Activated naive CD4-positive, alpha-beta T cell treated with anti-CD3 and anti-CD28 coated beads, Interleukin-2, amount 10 ng/mL, durations not matched to agents 7 days and 5 days (primary cell): ENCODE measurements around the gene BBS5.

Experiments used
- CTCF ChIA-PET: fragments of 350-600 bp; sonication (Branson Sonifier 250); formaldehyde crosslinking; loops from one replicate; lab custom pipeline; 2021; ENCODE audit warnings: antibody characterized with exemption; lab: Charles Lee
- DNase-seq: peaks from one replicate; pipeline ENCODE4 v3.0.0-alpha.2; 2020
- H3K27ac Mint-ChIP-seq: one replicate; pipeline ENCODE4 v1.8.0; 2021; ENCODE audit warnings: mild to moderate bottlenecking, moderate library complexity, mixed read lengths
- H3K27me3 Mint-ChIP-seq: one replicate; pipeline ENCODE4 v1.8.0; 2021; ENCODE audit warnings: mild to moderate bottlenecking, mixed read lengths
- H3K36me3 Mint-ChIP-seq: one replicate; pipeline ENCODE4 v1.8.0; 2021; ENCODE audit warnings: mixed read lengths
- H3K4me1 Mint-ChIP-seq: one replicate; pipeline ENCODE4 v1.8.0; 2021; ENCODE audit warnings: mixed read lengths
- H3K4me3 Mint-ChIP-seq: one replicate; pipeline ENCODE4 v1.8.0; 2021; ENCODE audit warnings: mild to moderate bottlenecking, moderate library complexity, mixed read lengths
- H3K9me3 Mint-ChIP-seq: one replicate; pipeline ENCODE4 v1.8.0; 2021; ENCODE audit warnings: mixed read lengths

BBS5 gene

GRCh38 chr2:169468841-169469240 lies 10.5 kb upstream of the BBS5 start:
- CTCF ChIA-PET: interaction anchor here (0.7 kb wide), 1 partner anchor 39 kb away, joined by 3 read pairs; no protein-coding TSS in a partner anchor
- Mint-ChIP-seq H3K9me3 (no peaks in the 10 kb centered on the region), H3K4me1 (no peaks in the 10 kb centered on the region), H3K27me3 (no peaks in the 10 kb centered on the region), H3K27ac (no peak overlapping the region), H3K4me3 (no peak overlapping the region), H3K36me3 (no peaks in the 10 kb centered on the region)
- no peak for DNase-seq

GRCh38 chr2:169469952-169470572 lies 9.2 kb upstream of the BBS5 start:
- Mint-ChIP-seq H3K27me3 (no peaks in the 10 kb centered on the region), H3K4me3 (no peak overlapping the region), H3K36me3 (no peaks in the 10 kb centered on the region), H3K4me1 (no peaks in the 10 kb centered on the region), H3K9me3 (no peaks in the 10 kb centered on the region), H3K27ac (no peak overlapping the region)
- CTCF ChIA-PET: no interaction called here
- DNase-seq: no peak

DNA sequence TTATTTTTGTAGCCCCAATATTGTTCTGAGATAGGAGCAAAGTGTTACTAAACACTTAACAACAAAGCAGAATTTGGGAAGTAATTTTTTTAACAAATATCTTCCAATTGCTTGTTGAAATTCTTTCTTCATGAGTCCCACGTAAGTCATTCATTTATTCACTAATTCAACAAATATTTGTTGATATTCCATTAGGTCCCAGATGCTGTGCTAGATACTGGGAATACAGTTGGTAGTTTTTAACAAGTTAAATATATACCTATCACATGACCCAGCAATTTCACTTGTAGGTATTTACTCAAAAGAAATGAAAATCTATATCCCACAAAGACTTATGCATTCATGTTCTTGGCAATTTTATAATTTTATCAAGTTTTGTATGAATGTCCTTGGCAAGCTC lies 7.0 kb upstream of the BBS5 start:
- H3K4me1 Mint-ChIP-seq: no peaks in the 10 kb centered on the region
- CTCF ChIA-PET: no interaction called here
- no peak overlapping the region for H3K27ac Mint-ChIP-seq
- H3K4me3 Mint-ChIP-seq: no peak overlapping the region
- H3K27me3 Mint-ChIP-seq: no peaks in the 10 kb centered on the region
- H3K36me3 Mint-ChIP-seq: no peaks in the 10 kb centered on the region
- no peaks in the 10 kb centered on the region for H3K9me3 Mint-ChIP-seq
- DNase-seq: no peak

- no peak overlapping the region for H3K27ac Mint-ChIP-seq
- no peaks in the 10 kb centered on the region for H3K36me3 Mint-ChIP-seq
- H3K9me3 Mint-ChIP-seq: no peaks in the 10 kb centered on the region
- DNase-seq: no peak
- peaks cover 11% of the 10 kb centered on the region for H3K4me1 Mint-ChIP-seq
- CTCF ChIA-PET: no interaction called here
- H3K27me3 Mint-ChIP-seq: no peaks in the 10 kb centered on the region
- H3K4me3 Mint-ChIP-seq: no peak overlapping the region
Observed at GRCh38 chr2:169476459-169476858, 2.8 kb upstream of the BBS5 start.

DNA sequence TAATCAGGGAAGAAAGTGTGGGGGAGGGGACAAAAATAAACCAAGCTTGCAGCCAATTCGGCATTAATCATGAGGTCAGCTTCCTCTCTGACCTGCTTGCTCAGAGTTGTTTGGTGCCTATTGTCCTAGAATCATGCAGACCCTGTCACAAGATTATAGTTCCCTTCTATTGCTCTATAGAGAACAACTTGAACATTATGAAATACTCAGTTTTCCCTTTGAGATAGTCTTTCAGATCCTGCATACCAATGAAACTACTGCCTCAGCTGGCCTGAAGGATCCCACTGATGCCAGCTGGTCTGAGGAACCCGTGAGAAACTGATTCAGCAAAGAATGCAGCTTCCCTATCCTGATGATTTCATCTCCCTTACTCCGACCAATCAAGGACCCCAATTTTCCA lies 955 bp upstream of the BBS5 start:
- Mint-ChIP-seq H3K27ac (no peak overlapping the region), H3K4me3 (peak overlapping the region; percentile 83), H3K9me3 (no peaks in the 10 kb centered on the region), H3K36me3 (no peaks in the 10 kb centered on the region), H3K27me3 (no peaks in the 10 kb centered on the region), H3K4me1 (peaks cover 11% of the 10 kb centered on the region)
- no peak for DNase-seq
- CTCF ChIA-PET: no interaction called here

GRCh38 chr2:169478745-169479256 lies 493 bp upstream of the BBS5 start:
- CTCF ChIA-PET: interaction anchor here (1.5 kb wide), 1 partner anchor 10 kb away, joined by 7 read pairs; no protein-coding TSS in a partner anchor
- H3K27me3 Mint-ChIP-seq: no peaks in the 10 kb centered on the region
- no peak for DNase-seq
- peaks cover 11% of the 10 kb centered on the region for H3K4me1 Mint-ChIP-seq
- peak overlapping the region; percentile 83 for H3K4me3 Mint-ChIP-seq
- no peaks in the 10 kb centered on the region for H3K36me3 Mint-ChIP-seq
- no peak overlapping the region for H3K27ac Mint-ChIP-seq
- H3K9me3 Mint-ChIP-seq: no peaks in the 10 kb centered on the region

DNA sequence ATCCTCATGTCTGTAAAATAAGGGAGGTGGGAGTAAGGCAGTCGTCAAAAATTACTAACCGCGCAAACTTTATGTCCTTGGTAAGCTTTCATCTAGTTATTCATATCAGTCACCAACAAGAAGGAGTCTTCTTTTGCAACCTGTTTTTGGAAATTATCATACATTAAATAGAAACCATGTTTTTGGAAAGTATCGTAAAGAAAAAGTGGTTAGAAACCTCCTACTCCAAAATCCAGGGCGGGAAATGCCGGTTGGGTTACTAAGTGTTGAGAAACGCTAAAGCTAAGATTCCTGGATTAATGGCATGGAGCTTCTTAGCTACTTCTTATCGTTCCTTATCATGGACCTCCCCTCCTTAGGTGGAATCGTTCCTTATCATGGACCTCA lies 778 bp downstream of the BBS5 start:
- Mint-ChIP-seq H3K27me3 (no peaks in the 10 kb centered on the region), H3K4me3 (peak overlapping the region; percentile 83), H3K36me3 (no peaks in the 10 kb centered on the region), H3K4me1 (peaks cover 11% of the 10 kb centered on the region), H3K27ac (no peak overlapping the region), H3K9me3 (no peaks in the 10 kb centered on the region)
- CTCF ChIA-PET: interaction anchor here (0.8 to 1.5 kb wide), 2 partner anchors 9 kb away, joined by 3 to 7 read pairs; no protein-coding TSS in a partner anchor
- no peak for DNase-seq

DNA sequence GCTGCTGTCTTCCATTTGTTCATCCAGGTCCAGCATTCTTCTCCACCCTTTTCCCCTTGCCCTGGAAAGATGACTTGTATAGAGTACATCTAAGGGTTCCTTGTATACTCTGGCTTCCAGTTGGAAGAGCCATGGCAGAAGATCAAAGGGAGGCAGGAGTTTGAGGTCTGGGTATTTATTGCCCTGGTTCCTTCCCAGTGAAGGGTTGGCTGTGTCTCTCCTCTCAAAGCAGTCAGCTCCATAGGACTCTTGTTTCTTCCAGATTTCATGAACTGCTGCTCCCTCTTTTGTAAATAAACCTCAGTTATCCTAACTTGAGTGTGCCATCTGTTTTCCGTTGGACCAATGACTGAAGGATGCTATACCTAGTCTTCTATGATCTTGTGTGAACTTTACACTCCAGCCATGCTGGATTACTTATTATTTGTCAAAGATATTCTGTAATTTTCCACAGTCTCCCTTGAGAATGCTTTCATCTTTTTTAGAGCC lies 6.4 kb downstream of the BBS5 start:
- Mint-ChIP-seq H3K36me3 (no peaks in the 10 kb centered on the region), H3K27me3 (no peaks in the 10 kb centered on the region), H3K9me3 (no peaks in the 10 kb centered on the region), H3K4me1 (no peaks in the 10 kb centered on the region), H3K4me3 (no peak overlapping the region), H3K27ac (no peak overlapping the region)
- CTCF ChIA-PET: no interaction called here
- no peak for DNase-seq

GRCh38 chr2:169486487-169486886 lies 7.2 kb downstream of the BBS5 start:
- no peak overlapping the region for H3K4me3 Mint-ChIP-seq
- no peaks in the 10 kb centered on the region for H3K4me1 Mint-ChIP-seq
- CTCF ChIA-PET: no interaction called here
- no peak for DNase-seq
- no peak overlapping the region for H3K27ac Mint-ChIP-seq
- H3K9me3 Mint-ChIP-seq: no peaks in the 10 kb centered on the region
- H3K36me3 Mint-ChIP-seq: no peaks in the 10 kb centered on the region
- H3K27me3 Mint-ChIP-seq: no peaks in the 10 kb centered on the region

GRCh38 chr2:169490834-169491233 lies 11.5 kb downstream of the BBS5 start:
- Mint-ChIP-seq H3K9me3 (no peaks in the 10 kb centered on the region), H3K27ac (no peak overlapping the region), H3K27me3 (no peaks in the 10 kb centered on the region), H3K4me3 (no peak overlapping the region), H3K4me1 (no peaks in the 10 kb centered on the region), H3K36me3 (no peaks in the 10 kb centered on the region)
- CTCF ChIA-PET: no interaction called here
- no peak for DNase-seq

- H3K4me1 Mint-ChIP-seq: no peaks in the 10 kb centered on the region
- no peaks in the 10 kb centered on the region for H3K36me3 Mint-ChIP-seq
- no peak overlapping the region for H3K27ac Mint-ChIP-seq
- DNase-seq: no peak
- no peak overlapping the region for H3K4me3 Mint-ChIP-seq
- H3K27me3 Mint-ChIP-seq: no peaks in the 10 kb centered on the region
- no peaks in the 10 kb centered on the region for H3K9me3 Mint-ChIP-seq
- CTCF ChIA-PET: no interaction called here
Observed at GRCh38 chr2:169491378-169491777, 12.1 kb downstream of the BBS5 start.

DNA sequence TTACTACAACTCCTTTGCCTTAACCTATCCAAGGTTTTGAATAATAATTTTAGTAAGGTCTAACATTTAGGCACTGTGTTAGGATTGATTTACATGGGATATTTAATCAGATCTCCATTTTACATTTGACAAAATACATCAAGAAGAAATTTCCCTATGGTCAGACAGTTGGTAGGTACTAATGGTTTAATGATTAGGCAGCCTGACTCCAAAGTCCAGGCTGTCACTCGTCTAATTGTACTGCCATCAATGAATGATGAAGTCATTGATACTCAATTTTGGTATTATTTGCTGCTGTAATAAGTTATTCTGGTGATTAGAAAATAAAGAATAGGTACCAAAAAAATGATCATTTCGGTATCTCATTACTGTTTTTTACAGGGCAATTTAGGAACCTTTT lies 14.1 kb downstream of the BBS5 start:
- no peak for DNase-seq
- Mint-ChIP-seq H3K4me1 (no peaks in the 10 kb centered on the region), H3K36me3 (no peaks in the 10 kb centered on the region), H3K27ac (no peak overlapping the region), H3K27me3 (no peaks in the 10 kb centered on the region), H3K4me3 (no peak overlapping the region), H3K9me3 (no peaks in the 10 kb centered on the region)
- CTCF ChIA-PET: no interaction called here

DNA sequence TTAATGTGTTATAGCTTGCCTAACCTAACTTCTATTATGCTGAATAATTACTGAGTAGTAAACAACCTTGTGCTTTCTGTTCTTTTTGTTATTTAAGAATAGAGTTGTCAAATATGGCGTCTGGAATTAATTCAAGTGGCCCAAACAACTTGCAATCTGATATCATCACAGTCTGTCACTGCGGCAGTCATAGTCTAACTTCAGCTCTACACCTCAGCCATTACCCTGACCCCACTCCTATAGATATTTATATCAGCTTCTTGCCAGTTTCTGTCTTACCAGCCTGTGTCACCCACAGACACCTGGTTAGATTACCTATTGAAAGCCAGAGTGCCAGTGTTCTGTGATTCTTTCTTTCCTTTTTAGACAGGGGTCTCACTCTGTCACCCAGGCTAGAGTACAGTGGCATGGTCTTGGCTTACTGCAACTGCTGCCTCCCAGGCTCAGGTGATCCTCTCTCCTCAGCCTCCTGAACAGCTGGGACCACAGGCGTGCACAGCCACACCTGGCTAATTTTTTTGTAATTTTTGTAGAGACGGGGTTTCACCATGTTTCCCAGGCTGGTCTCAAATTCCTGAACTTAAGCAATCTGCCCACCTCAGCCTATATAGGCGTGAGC lies 16.1 kb downstream of the BBS5 start:
- Mint-ChIP-seq H3K27ac (no peak overlapping the region), H3K27me3 (no peaks in the 10 kb centered on the region), H3K4me1 (no peaks in the 10 kb centered on the region), H3K9me3 (no peaks in the 10 kb centered on the region), H3K36me3 (no peaks in the 10 kb centered on the region), H3K4me3 (no peak overlapping the region)
- CTCF ChIA-PET: no interaction called here
- no peak for DNase-seq

- CTCF ChIA-PET: no interaction called here
- no peaks in the 10 kb centered on the region for H3K36me3 Mint-ChIP-seq
- no peak overlapping the region for H3K27ac Mint-ChIP-seq
- no peaks in the 10 kb centered on the region for H3K4me1 Mint-ChIP-seq
- H3K9me3 Mint-ChIP-seq: no peaks in the 10 kb centered on the region
- H3K27me3 Mint-ChIP-seq: no peaks in the 10 kb centered on the region
- H3K4me3 Mint-ChIP-seq: no peak overlapping the region
- DNase-seq: no peak
Observed at GRCh38 chr2:169504651-169505050, 25.4 kb downstream of the BBS5 start.

GRCh38 chr2:169507698-169508097 lies 28.4 kb downstream of the BBS5 start:
- Mint-ChIP-seq H3K27ac (no peak overlapping the region), H3K4me3 (no peak overlapping the region), H3K9me3 (no peaks in the 10 kb centered on the region), H3K27me3 (no peaks in the 10 kb centered on the region), H3K36me3 (no peaks in the 10 kb centered on the region), H3K4me1 (no peaks in the 10 kb centered on the region)
- CTCF ChIA-PET: interaction anchor here (1.5 kb wide), 1 partner anchor 39 kb away, joined by 3 read pairs; no protein-coding TSS in a partner anchor
- DNase-seq: no peak
